Activated B cell treated with CpG ODN at 0.5 μM for 24 hours (primary cell): ENCODE data around the gene ARHGAP30. TPM values are rescaled to one million over a fixed set of nuclear protein-coding genes. Genes with fewer than 3 reads are reported as not detected.

ENCODE experiments used
- ATAC-seq: fragments of 200-7000 bp; cut with Tn5 transposase; one replicate; pipeline ENCODE4 v1.10.0; 2021; ENCODE audit warnings: low read depth, mild to moderate bottlenecking, moderate library complexity
- CTCF ChIA-PET: fragments of 350-600 bp; sonication (Branson Sonifier 250); formaldehyde crosslinking; loops from one replicate; lab custom pipeline; 2021; ENCODE audit warnings: antibody characterized with exemption; lab: Charles Lee
- POLR2A ChIA-PET: fragments of 350-600 bp; sonication (Branson Sonifier 250); formaldehyde crosslinking; loops from one replicate; lab custom pipeline; 2021; ENCODE audit warnings: antibody characterized with exemption; lab: Charles Lee
- DNase-seq: peaks from one replicate; pipeline ENCODE4 v3.0.0; 2022
- H3K27ac Mint-ChIP-seq: one replicate; pipeline ENCODE4 v1.8.0; 2020; ENCODE audit warnings: mixed read lengths
- H3K27me3 Mint-ChIP-seq: one replicate; pipeline ENCODE4 v1.8.0; 2021; ENCODE audit warnings: mixed read lengths
- H3K36me3 Mint-ChIP-seq: one replicate; pipeline ENCODE4 v1.8.0; 2021; ENCODE audit warnings: low read depth, mixed read lengths
- H3K4me1 Mint-ChIP-seq: one replicate; pipeline ENCODE4 v1.8.0; 2021; ENCODE audit warnings: mixed read lengths
- H3K4me3 Mint-ChIP-seq: one replicate; pipeline ENCODE4 v1.8.0; 2020; ENCODE audit warnings: mild to moderate bottlenecking, mixed read lengths
- H3K9me3 Mint-ChIP-seq: one replicate; pipeline ENCODE4 v1.8.0; 2020; ENCODE audit warnings: mixed read lengths
- intact Hi-C: fragments of 100-400 bp; cut with micrococcal nuclease; formaldehyde crosslinking; loops from one replicate; pipeline ENCODE4 v1.15.1; 2024
- total RNA-seq: library from RNA; stranded (reverse); gene quantifications from 2 replicates; pipeline ENCODE4 v1.2.3, GENCODE V29; 2022
- TF ChIP-seq, protein P1 (sequence below): fragments of 200-600 bp; IDR thresholded peaks from one replicate; pipeline ENCODE4 v1.8.0; 2022; ENCODE audit warnings: antibody characterized with exemption, mild to moderate bottlenecking

ARHGAP30 gene
- total RNA-seq, 1 donor from 2014 or later = 158 TPM

DNA sequence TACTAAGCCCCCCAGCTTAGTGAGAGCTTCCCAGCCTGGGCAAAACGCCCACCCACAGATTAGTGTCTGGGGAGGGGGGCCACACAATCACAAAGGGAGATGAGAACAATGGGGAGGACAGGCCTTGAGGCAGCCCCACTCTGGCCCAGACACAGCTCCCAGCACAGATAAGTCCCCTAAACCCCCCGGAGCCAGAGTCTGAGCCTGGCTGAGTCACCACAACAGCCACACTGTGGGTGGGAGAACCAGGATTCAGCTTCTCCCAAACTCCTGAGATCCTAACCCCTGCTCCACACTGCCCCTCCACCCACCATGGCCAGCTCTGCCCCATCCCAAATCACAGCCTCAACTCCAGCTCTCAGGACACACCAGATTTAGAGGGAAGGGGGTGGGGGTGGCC lies 15.5 kb upstream of the ARHGAP30 start:
- H3K27me3 Mint-ChIP-seq = peaks cover 2% of the 10 kb centered on the region
- H3K27ac Mint-ChIP-seq = no peak overlapping the region
- CTCF ChIA-PET = no interaction called here
- TF ChIP-seq, protein P1, sequence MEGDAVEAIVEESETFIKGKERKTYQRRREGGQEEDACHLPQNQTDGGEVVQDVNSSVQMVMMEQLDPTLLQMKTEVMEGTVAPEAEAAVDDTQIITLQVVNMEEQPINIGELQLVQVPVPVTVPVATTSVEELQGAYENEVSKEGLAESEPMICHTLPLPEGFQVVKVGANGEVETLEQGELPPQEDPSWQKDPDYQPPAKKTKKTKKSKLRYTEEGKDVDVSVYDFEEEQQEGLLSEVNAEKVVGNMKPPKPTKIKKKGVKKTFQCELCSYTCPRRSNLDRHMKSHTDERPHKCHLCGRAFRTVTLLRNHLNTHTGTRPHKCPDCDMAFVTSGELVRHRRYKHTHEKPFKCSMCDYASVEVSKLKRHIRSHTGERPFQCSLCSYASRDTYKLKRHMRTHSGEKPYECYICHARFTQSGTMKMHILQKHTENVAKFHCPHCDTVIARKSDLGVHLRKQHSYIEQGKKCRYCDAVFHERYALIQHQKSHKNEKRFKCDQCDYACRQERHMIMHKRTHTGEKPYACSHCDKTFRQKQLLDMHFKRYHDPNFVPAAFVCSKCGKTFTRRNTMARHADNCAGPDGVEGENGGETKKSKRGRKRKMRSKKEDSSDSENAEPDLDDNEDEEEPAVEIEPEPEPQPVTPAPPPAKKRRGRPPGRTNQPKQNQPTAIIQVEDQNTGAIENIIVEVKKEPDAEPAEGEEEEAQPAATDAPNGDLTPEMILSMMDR = no peak
- no peak for DNase-seq
- intact Hi-C loops = no loop called here
- no peak overlapping the region for H3K4me3 Mint-ChIP-seq
- H3K4me1 Mint-ChIP-seq = no peaks in the 10 kb centered on the region
- no peaks in the 10 kb centered on the region for H3K9me3 Mint-ChIP-seq
- POLR2A ChIA-PET = interaction anchor here (0.6 to 0.7 kb wide), 2 partner anchors 11 to 37 kb away, joined by 4 to 5 read pairs; no protein-coding TSS in a partner anchor
- H3K36me3 Mint-ChIP-seq = no peaks in the 10 kb centered on the region
- no peak for ATAC-seq

DNA sequence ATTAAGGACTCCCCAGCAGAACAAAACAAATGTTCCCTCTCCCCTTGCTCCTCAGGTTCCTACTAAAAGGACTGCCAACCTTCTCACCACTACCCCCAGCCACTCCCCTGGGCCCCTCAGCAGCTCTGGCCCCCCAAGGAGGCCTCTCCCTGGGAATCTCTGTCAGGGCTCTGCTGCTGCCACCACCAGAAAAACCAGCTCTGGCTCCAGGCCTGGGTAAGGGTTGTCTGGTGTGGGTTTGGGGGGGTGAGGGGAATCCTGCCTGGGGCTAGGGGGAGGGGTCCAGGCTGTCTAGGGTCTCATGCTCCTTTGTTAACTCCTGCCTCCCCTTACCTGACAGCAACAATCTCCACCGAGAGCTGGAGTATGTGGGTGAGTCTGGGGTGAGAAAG lies 14.9 kb upstream of the ARHGAP30 start:
- TF ChIP-seq, protein P1 = no peak
- CTCF ChIA-PET = no interaction called here
- Mint-ChIP-seq H3K4me3 (no peak overlapping the region), H3K27me3 (peaks cover 2% of the 10 kb centered on the region), H3K9me3 (no peaks in the 10 kb centered on the region), H3K36me3 (no peaks in the 10 kb centered on the region), H3K27ac (no peak overlapping the region), H3K4me1 (no peaks in the 10 kb centered on the region)
- POLR2A ChIA-PET = interaction anchor here (0.6 kb wide), 1 partner anchor 221 kb away, joined by 6 read pairs; no protein-coding TSS in a partner anchor
- intact Hi-C loops = no loop called here
- ATAC-seq = no peak
- DNase-seq = no peak

DNA sequence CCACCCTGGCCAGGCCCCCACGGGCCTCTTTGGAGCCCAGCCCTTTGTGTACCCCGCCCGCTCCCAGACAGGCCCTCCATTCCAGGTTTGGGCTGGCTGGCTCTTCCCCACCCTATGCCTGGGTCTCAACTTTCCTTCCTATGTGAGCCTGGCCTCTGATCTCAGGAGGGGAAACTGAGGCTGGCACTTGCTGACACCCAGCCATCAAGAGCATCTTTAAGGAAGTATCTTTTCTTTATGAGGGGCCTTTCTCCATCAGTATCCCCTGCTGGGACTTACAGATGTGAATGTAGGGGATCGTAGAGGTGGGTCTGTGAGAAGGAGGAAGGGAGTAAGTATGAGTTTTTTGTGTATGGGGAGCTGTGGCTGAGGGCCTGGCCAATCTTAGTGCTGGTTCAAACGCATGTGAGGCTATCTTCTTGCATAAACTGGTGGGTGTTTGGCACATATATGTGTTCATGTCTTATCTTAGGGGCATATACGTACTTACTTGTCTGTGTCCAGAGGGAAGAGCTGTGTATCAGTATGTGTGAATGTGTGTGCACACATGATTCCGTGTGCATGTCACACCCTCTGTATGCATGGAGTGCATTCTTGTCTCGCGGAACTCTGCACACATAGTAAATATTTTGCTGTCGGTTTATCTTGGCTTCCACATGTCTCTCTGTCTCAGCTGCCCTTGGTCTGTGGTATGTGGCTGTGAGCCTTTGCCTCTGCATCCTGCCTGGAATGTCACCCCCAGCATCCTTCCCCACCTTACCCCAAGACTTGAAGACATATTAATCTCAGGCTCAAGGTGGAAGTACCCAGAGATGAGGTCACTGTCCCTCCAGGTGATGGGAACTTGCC lies 14.3 kb upstream of the ARHGAP30 start:
- H3K36me3 Mint-ChIP-seq = no peaks in the 10 kb centered on the region
- H3K27ac Mint-ChIP-seq = no peak overlapping the region
- POLR2A ChIA-PET = interaction anchor here (0.6 kb wide), 1 partner anchor 220 kb away, joined by 6 read pairs; no protein-coding TSS in a partner anchor

DNA sequence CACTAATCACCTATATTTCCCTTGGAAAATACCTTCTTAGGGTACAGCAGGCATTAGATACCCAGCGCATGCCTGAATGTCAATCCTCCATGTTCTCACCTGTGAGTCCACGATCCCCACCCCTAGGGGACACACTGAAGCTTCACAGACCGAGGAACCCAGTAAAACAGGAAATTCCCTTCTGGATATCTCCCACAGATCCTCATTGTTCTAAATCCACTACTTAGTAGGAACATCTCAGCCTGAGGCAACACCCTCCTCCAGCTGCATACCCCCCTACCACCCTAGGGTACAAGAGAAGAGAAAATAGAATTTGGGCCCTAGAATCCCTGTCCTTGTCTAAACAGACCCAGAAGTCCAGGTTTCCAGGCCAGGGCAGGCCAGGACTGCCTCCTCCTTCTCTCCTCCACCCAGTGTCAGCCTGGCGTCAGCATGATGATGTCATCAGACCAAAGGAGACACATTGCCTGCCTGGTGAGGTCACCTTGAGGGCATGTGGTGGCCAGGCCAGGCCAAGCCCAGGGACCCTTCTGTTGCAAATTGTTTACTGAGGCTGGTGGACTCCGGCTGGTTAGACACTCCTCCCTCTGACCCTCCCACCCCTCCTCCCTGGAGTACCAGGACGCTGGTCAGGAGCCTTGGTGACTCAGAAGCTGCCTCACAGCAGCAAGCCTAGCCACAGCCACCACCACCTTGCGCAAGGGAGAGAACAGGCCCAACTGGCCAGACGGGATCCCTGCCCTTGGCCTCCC lies 13.5 kb upstream of the ARHGAP30 start:
- DNase-seq (no peak), ATAC-seq (no peak)
- H3K4me3 Mint-ChIP-seq = no peak overlapping the region
- H3K27me3 Mint-ChIP-seq = peaks cover 4% of the 10 kb centered on the region
- H3K9me3 Mint-ChIP-seq = no peaks in the 10 kb centered on the region
- TF ChIP-seq, protein P1 = no peak
- no peaks in the 10 kb centered on the region for H3K36me3 Mint-ChIP-seq
- ChIA-PET CTCF (no interaction called here), POLR2A (no interaction called here)
- intact Hi-C loops = no loop called here
- no peak overlapping the region for H3K27ac Mint-ChIP-seq
- no peaks in the 10 kb centered on the region for H3K4me1 Mint-ChIP-seq

More for the DNA sequence above, 14.3 kb upstream of the ARHGAP30 start:
- CTCF ChIA-PET = no interaction called here
- no peak overlapping the region for H3K4me3 Mint-ChIP-seq
- intact Hi-C loops = no loop called here
- ATAC-seq = no peak
- no peaks in the 10 kb centered on the region for H3K9me3 Mint-ChIP-seq
- DNase-seq = no peak
- TF ChIP-seq, protein P1 = no peak
- H3K27me3 Mint-ChIP-seq = peaks cover 4% of the 10 kb centered on the region
- no peaks in the 10 kb centered on the region for H3K4me1 Mint-ChIP-seq

DNA sequence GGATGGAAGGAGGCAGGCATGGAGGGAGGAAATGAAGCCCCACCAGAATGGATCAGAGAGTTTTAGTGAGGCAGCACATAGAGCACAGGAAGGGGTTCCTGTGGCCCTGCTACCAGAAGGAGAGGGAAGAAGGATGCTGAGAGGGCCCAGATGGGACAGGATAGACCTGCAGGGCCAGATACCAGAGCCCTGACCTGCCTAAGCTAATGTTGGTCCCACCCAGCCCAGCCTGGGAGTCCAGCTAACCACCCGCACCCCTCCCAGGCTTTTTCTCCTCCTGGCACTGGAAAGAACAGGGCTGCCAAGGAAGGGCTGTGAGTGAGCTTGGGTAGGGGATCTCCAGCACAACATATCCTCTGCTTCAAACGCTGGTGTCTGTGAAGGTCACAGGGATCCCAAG lies 12.8 kb upstream of the ARHGAP30 start:
- H3K4me1 Mint-ChIP-seq = no peaks in the 10 kb centered on the region
- ChIA-PET CTCF (interaction anchor here (1.3 kb wide), 1 partner anchor 14 kb away, joined by 3 read pairs; no protein-coding TSS in a partner anchor), POLR2A (no interaction called here)
- no peak for DNase-seq
- H3K4me3 Mint-ChIP-seq = no peak overlapping the region
- H3K27me3 Mint-ChIP-seq = peaks cover 4% of the 10 kb centered on the region
- no peaks in the 10 kb centered on the region for H3K36me3 Mint-ChIP-seq
- H3K27ac Mint-ChIP-seq = no peak overlapping the region
- ATAC-seq = no peak
- intact Hi-C loops = no loop called here
- TF ChIP-seq, protein P1 = no peak
- H3K9me3 Mint-ChIP-seq = no peaks in the 10 kb centered on the region
